IPS DF 6.9 (cell line): ENCODE measurements around the gene MAN2A1.

Source experiments
- DNase-seq: peaks from one replicate; pipeline ENCODE4 v3.0.0-alpha.2; 2013; ENCODE audit warnings: low read depth, low spot score
- H3K27ac ChIP-seq: one replicate; pipeline ENCODE4 v1.5.1; 2013; ENCODE audit warnings: low read length, control low read depth
- H3K27me3 ChIP-seq: 2 replicates; pipeline ENCODE4 v1.6.1; 2013; ENCODE audit warnings: mild to moderate bottlenecking, low read length; ENCODE audit not compliant: control insufficient read depth, insufficient read depth
- H3K36me3 ChIP-seq: 2 replicates; pipeline ENCODE4 v1.6.1; 2013; ENCODE audit warnings: low read length; ENCODE audit not compliant: control insufficient read depth, insufficient read depth
- H3K4me1 ChIP-seq: 2 replicates; pipeline ENCODE4 v1.6.1; 2013; ENCODE audit warnings: low read length; ENCODE audit not compliant: control insufficient read depth, insufficient read depth
- H3K4me3 ChIP-seq: 2 replicates; pipeline ENCODE4 v1.5.1; 2013; ENCODE audit warnings: mild to moderate bottlenecking, low read length
- H3K9me3 ChIP-seq: 2 replicates; pipeline ENCODE4 v1.6.1; 2013; ENCODE audit warnings: low read length, inconsistent platforms; ENCODE audit not compliant: control insufficient read depth, insufficient read depth
- WGBS: extraction: QIAGEN DNeasy Blood & Tissue Kit; methylation state at CpG from one replicate; pipeline ENCODE4 v1.1.7; 2013; ENCODE audit warnings: mixed read lengths, missing lambda C conversion rate; ENCODE audit not compliant: insufficient read length, insufficient coverage; 5-methylcytosine and 5-hydroxymethylcytosine counted together

MAN2A1 gene

DNA sequence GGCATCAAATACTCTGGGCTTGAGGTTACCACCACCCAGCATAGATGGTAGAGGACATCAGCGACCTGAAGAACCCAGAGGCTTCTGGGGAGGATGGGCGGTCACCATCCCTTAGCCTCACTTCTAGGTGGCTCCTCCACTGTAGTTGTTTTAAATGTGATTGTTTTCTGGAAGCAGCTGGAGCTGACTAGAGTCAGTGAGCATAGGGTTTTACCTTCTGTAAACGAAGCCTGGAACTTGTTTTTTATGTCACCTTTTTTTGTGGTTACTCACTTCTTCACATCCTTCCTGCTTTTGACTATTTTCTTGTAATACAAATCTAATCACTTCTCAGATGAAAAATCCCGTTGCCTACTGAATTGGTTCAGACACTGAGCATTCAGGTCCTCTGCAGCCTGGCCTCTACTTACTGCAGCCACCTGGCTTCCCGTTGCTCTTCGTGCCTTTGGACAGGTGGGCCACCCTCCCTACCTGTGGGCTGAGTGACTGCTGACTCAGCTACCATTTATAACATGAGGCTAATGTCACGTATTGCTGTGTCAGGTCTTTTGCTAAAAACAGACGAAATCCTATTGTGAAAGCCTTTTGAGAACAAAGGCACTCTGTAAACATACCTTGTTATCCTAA, 167.8 kb downstream of the MAN2A1 start:
- no CpG with 5 or more reads among the region's 8 CpGs for WGBS
- Histone ChIP-seq H3K4me1 (no peaks in the 10 kb centered on the region), H3K36me3 (no peaks in the 10 kb centered on the region; the same call in 1 of the 2 replicates)

DNA sequence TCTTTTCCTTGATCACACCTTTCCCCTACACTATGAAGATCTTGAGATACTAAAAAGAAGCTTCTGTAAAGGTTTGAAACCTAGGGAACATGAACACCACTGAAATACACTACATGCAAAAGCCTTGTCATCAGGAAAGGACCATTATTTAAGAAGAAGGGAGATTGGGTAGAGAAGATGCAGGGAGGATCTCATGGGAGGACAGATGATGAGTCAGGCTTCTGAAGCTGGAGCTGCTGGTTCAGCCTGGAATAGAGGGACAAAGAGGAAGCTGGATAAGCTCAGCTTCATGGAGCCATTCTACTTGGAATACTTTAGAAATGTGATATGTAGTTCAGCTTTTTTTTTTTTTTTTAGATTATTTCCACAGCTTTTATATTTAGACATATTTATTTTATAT, 169.8 kb downstream of the MAN2A1 start:
- Histone ChIP-seq H3K4me1 (no peaks in the 10 kb centered on the region), H3K27ac (no peak overlapping the region), H3K27me3 (no peaks in the 10 kb centered on the region), H3K4me3 (no peak overlapping the region), H3K36me3 (no peaks in the 10 kb centered on the region; the same call in 1 of the 2 replicates), H3K9me3 (no peaks in the 10 kb centered on the region)
- DNase-seq: no peak

More for the DNA sequence above, 167.8 kb downstream of the MAN2A1 start:
- no peak for DNase-seq
- Histone ChIP-seq H3K27me3 (no peaks in the 10 kb centered on the region), H3K9me3 (no peaks in the 10 kb centered on the region), H3K4me3 (no peak overlapping the region), H3K27ac (no peak overlapping the region)

DNA sequence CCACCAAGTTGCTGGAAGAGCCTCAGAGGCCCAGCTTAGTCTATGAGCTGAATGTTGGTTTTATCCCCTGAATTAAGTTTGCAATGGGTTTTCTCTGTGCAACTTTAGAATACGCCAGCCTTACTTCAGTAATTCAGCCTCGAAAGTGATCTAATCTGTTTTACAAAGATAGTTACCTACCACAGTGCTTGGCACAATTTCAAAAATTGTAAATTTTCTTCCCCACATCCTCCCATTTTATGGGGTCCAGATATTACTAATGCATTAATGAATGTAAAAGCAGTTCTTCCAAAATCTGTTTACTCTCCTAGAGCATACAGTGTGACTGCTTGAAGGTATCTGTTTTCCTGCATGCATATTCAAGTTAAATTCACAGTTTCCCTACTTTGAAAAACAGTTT, 172.6 kb downstream of the MAN2A1 start:
- no peaks in the 10 kb centered on the region; the same call in 1 of the 2 replicates for H3K36me3 ChIP-seq
- DNase-seq: no peak
- no CpG with 5 or more reads among the region's 2 CpGs for WGBS

DNA sequence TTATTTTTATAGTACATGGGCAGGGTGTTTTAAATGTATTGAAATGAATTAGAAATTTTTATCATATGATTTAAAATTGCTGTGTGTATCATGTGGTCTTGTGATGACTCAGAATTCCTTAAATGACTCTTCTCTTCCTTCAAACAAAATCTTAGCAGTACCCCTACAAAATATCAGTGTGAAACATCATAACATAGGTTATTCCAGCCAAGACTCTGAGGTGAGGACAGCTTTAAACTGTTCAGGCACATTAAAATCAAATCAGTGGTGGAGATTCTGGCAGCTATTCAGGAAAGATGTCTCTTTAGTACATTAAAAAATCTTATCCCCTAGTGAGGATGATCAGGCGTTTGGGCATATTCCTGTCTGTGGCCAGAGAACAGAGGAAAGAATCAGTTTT, 174.0 kb downstream of the MAN2A1 start:
- H3K36me3 ChIP-seq: no peaks in the 10 kb centered on the region; the same call in 1 of the 2 replicates
- DNase-seq: no peak
- WGBS: no CpG with 5 or more reads among the region's 1 CpG
- no peak overlapping the region for H3K4me3 ChIP-seq
- H3K27me3 ChIP-seq: no peaks in the 10 kb centered on the region
- H3K27ac ChIP-seq: no peak overlapping the region
- no peaks in the 10 kb centered on the region for H3K9me3 ChIP-seq
- H3K4me1 ChIP-seq: peaks cover 1% of the 10 kb centered on the region; the same call in 1 of the 2 replicates

More for the DNA sequence above, 172.6 kb downstream of the MAN2A1 start:
- H3K27ac ChIP-seq: no peak overlapping the region
- no peak overlapping the region for H3K4me3 ChIP-seq
- H3K4me1 ChIP-seq: peaks cover 1% of the 10 kb centered on the region; the same call in 1 of the 2 replicates
- H3K27me3 ChIP-seq: no peaks in the 10 kb centered on the region
- no peaks in the 10 kb centered on the region for H3K9me3 ChIP-seq

DNA sequence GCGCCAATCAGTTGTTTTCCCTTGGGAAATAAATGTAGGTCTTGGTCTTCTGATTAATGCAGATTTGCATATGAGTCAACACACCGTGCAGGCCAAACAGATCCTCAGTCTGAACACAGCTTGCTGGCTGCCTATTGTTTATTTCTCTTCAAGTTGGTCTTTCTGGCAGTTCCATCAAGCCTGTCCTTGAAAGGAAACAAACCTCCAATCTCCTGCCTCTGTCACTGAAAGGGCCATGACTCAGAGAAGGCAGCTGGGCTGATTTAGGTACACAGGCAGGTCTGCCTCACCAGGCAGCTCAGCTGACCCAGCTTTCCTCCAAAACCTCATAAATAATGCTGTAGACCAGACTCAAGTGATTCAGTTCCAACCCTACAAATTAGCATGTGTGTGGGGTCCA, 175.9 kb downstream of the MAN2A1 start:
- Histone ChIP-seq H3K4me3 (no peak overlapping the region), H3K36me3 (no peaks in the 10 kb centered on the region; the same call in 1 of the 2 replicates), H3K27ac (no peak overlapping the region), H3K27me3 (no peaks in the 10 kb centered on the region), H3K9me3 (no peaks in the 10 kb centered on the region), H3K4me1 (peaks cover 1% of the 10 kb centered on the region; the same call in 1 of the 2 replicates)
- no CpG with 5 or more reads among the region's 2 CpGs for WGBS
- DNase-seq: no peak

DNA sequence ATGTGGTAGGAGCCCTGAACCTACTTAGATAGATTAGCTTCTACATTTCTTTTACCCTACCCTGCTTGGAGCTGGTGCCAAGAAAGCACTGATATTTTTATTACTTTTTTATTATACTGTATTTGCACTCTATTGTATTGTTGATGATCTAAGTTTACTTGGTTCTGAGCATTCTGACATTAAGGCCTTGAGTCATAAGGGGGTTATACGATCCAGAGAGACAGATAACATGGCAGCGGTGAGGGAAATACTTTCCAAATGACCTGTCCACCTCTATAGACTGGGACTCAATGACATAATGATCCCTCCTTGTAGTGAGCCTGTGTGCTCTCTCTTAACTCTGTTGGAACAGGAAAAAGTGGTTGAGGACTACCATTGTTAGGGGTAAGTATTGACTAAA, 176.3 kb downstream of the MAN2A1 start:
- H3K4me3 ChIP-seq: no peak overlapping the region
- WGBS: no CpG with 5 or more reads among the region's 2 CpGs
- DNase-seq: no peak
- H3K9me3 ChIP-seq: no peaks in the 10 kb centered on the region
- no peaks in the 10 kb centered on the region for H3K27me3 ChIP-seq
- H3K36me3 ChIP-seq: no peaks in the 10 kb centered on the region; the same call in 1 of the 2 replicates
- peaks cover 1% of the 10 kb centered on the region; the same call in 1 of the 2 replicates for H3K4me1 ChIP-seq
- H3K27ac ChIP-seq: no peak overlapping the region

DNA sequence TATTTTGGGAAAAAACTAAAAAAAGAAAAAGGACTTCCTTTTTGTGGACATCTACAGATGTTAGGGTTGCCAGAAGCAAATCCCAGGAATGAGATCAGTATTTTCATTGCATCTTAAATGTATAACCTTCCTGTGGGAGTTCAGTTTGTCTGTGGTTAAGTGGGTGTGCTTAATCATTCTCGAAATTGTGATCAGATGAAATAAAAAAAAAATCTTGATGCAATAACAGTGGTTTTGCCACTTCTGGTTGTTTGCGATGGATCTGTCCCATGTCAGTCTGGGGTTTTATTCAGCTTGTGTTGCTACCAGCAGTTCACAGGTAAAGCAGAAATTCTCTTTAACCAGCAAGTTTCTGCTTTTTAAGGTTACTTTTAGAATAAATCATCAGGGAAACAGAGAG, 179.0 kb downstream of the MAN2A1 start:
- Histone ChIP-seq H3K36me3 (no peaks in the 10 kb centered on the region; the same call in 1 of the 2 replicates), H3K4me3 (no peak overlapping the region), H3K9me3 (no peaks in the 10 kb centered on the region), H3K4me1 (peaks cover 1% of the 10 kb centered on the region; the same call in 1 of the 2 replicates), H3K27me3 (no peaks in the 10 kb centered on the region), H3K27ac (no peak overlapping the region)
- no CpG with 5 or more reads among the region's 2 CpGs for WGBS
- DNase-seq: no peak

DNA sequence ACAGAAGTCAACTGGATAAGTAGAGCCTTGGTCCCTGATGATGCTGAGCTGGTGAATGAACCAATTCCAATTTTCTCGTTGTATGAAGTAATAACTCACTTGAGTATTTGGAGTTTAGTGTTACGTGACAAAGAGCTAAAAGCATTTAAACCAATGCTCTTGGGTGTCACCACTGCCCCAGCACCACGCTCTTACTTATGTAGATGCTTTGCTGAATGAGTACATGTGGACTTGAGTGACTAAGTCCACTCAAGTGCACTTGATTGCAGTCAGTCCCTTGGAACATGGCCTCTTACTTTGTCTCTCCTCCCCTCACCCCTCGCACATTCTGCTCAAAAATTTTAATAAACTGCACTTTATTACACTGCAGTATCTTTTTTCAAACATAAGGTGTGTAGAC, 184.0 kb downstream of the MAN2A1 start:
- no peaks in the 10 kb centered on the region for H3K9me3 ChIP-seq
- H3K27me3 ChIP-seq: no peaks in the 10 kb centered on the region
- no peaks in the 10 kb centered on the region for H3K4me1 ChIP-seq
- DNase-seq: no peak
- H3K27ac ChIP-seq: no peak overlapping the region
- no CpG with 5 or more reads among the region's 4 CpGs for WGBS
- no peaks in the 10 kb centered on the region for H3K36me3 ChIP-seq
- H3K4me3 ChIP-seq: no peak overlapping the region

DNA sequence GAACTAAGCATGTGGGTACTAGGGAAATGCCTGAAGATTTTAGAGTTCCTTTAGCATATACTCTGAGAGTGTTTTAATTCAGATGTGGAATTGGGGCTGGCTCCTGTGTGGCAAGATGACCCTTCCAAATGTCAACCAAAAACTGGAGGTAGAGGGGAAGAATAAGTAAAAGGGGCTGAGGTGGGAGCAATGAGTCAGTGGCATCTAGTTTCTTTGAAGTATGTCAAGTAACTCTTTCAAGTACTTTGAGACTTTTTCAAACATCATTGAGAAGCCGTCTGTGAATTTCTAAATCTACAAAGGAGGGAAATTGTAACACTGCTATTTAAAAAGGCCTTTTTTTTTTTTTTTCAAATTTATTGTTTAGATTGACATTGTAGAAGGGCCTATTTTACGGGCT, 184.4 kb downstream of the MAN2A1 start:
- Histone ChIP-seq H3K27me3 (no peaks in the 10 kb centered on the region), H3K4me1 (no peaks in the 10 kb centered on the region), H3K9me3 (no peaks in the 10 kb centered on the region), H3K4me3 (no peak overlapping the region), H3K36me3 (no peaks in the 10 kb centered on the region), H3K27ac (no peak overlapping the region)
- WGBS: no CpG with 5 or more reads among the region's 2 CpGs
- DNase-seq: no peak

DNA sequence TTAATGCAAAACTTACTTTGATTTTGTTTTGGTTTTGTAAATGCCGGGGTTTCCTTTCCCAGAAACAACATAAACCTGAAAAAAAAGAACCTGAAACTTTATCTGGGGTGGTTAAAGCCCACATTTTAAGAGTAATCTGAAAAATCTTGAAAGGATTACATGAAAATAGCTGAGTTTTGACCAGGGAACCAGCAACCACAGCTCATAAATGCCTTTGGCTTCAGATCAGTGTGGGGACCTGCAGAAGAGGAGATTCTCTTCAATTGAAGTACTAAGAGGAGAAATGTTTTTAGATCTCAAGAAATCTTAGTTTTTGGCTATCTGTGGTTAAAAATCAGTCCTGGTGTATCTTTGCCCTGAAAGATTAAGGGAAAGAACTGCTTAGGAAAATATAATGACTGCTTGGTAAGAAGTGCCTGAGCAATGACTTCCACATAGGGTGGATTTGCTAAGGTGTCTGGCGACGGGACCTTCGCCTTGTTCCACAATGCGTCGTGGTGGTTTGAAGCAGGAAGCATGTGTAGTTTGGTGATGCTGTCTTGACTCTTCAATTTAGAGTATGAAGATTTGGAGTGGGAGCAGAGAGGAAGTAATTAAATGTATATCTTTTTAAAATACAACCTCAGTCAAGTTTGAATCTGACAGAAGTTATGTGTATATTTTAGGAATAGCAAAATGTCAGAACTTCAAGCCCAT, 186.5 kb downstream of the MAN2A1 start:
- no peaks in the 10 kb centered on the region for H3K4me1 ChIP-seq
- WGBS: no CpG with 5 or more reads among the region's 6 CpGs
- DNase-seq: no peak
- no peaks in the 10 kb centered on the region for H3K9me3 ChIP-seq
- no peaks in the 10 kb centered on the region for H3K27me3 ChIP-seq
- H3K4me3 ChIP-seq: no peak overlapping the region
- no peaks in the 10 kb centered on the region for H3K36me3 ChIP-seq
- no peak overlapping the region for H3K27ac ChIP-seq
